Stimulated activated CD4-positive, alpha-beta T cell treated with anti-CD3 and anti-CD28 coated beads, TNF-alpha, amount 100 ng/mL, for 4 hours (primary cell): ENCODE results near the gene DBNDD1.
"Not testable (repeated sequence)": the region's sequence is repeated elsewhere in the genome, so short reads cannot be mapped to it uniquely, and the experiment has no call there.

Experiments used
- DNase-seq, 3 experiments: peaks; one replicate each; pipeline ENCODE4 v3.0.0-alpha.2; 2020; ENCODE audit warnings: low read depth in 3 of 3

Gene DBNDD1

DNA sequence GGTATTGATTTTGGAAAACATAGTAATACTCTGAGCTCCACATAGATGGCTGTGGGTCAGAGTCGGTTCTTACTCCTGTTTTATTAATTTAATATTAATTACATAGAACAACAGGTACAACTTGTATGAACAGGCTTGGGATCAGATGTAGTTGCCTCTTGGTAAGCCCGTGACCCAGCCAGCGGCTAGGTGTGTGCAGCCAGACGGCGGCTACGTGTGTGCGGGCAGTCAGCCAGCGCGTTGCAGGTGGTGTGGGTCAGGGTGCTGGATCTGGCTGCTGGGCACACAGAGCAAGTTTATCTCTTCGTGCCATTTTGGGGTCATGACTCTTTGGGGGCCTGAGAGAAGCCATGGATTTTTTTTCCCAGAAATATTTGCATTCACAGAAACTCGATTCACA lies 30.3 kb downstream of the DBNDD1 start:
- DNase-seq: no peak

- no peak for DNase-seq
Observed at GRCh38 chr16:89987169-89987568, 32.1 kb downstream of the DBNDD1 start.

DNA sequence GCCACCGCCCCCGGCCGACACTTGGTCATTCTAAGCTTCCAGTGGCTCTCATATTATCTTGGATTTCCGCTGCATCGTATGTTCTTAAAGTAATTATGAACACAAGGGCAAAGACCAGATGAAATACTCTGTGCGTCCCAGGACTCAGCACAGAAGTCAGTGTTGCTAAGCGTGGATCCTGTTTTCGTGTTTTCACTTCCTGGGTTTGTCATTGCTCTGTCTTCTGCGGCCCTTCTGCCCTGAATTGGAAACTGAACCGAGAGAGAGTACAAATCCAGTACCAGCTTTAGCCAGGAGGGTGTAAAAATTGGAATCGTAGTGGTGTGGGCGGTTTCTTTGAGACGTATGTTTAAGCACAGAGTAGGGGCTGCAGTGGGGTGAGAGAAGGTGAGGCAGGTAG lies 32.7 kb downstream of the DBNDD1 start:
- DNase-seq: no peak

DNA sequence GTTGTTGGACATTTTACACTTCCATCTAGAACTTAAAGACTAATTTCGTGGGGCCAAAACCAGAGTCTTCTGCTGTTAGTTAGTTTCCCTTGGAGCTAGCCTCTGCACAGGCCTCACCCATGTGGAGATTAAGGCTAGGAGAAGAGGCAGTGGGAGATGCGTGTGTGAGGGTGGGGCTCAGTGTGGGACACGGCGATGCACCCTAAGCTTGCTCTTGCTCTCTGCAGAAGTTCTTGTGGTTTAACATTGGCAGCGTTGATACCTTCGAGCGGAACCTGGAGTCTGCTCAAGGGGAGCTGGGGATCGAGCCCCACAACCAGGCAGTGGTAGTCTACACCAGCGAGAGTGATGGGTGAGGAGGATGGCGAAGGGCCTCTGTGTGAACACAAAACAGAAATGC lies 34.0 kb downstream of the DBNDD1 start:
- no peak for DNase-seq

DNA sequence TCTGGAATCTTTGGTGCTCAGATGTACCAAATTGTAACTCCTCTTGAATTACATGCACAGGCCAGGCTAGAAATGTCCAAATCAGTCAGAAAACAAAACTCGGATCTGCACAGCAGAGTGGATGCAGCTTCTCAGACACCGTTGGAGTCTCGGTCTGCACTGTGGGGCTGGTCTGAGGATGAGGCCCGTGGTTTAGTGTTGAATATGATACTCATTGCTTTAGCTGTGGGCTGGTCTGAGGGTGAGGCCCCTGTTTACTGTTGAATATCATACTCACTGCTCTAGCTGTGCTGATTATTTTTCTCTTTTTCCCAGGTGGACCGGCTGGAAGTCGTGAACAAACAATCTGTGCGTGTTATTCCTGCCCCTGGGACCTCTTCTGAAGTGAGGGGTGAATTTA lies 35.0 kb downstream of the DBNDD1 start:
- no peak for DNase-seq

GRCh38 chr16:89983536-89983935 lies 35.7 kb downstream of the DBNDD1 start:
- no peak for DNase-seq

- no peak for DNase-seq
Observed at GRCh38 chr16:89982318-89982717, 36.9 kb downstream of the DBNDD1 start.

DNA sequence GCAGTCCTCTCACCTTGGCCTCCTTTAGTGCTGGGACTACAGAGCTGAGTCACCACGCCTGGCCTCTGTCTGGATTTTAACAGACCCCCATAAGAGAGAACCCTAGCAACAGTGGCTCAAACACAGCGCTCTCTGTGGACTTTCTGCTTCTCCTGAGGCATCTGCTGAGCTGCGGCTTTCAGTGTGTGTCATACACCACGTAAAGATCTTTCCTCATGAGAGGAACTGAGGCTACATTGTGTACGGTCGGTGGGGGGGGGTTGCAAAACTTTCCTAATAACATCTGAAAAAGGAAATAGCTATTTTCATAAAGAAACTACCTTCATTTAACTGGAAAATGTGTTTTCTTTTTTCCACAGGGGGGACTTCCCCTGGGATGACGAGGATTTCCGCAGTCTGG lies 37.8 kb downstream of the DBNDD1 start:
- DNase-seq: no peak

DNA sequence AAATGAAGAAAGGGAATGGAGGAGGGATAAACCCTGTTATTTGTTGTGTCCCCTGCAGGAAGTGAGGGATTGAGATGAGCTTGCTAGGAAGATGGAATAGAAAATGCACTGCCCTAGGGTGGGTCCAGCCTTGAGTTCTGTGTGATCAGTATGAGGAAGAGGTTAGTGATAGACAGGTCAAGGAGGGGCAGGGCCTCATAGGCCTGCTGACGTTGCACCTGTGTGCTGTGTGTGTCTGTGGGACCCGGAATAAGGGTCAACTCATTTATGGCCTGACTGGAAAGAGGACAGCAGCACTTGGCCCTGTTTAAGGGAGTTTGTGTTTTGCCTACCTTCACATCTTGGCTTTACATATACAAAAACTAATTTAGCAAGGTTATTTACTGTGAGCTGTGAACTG lies 44.4 kb downstream of the DBNDD1 start:
- DNase-seq: no peak

DNA sequence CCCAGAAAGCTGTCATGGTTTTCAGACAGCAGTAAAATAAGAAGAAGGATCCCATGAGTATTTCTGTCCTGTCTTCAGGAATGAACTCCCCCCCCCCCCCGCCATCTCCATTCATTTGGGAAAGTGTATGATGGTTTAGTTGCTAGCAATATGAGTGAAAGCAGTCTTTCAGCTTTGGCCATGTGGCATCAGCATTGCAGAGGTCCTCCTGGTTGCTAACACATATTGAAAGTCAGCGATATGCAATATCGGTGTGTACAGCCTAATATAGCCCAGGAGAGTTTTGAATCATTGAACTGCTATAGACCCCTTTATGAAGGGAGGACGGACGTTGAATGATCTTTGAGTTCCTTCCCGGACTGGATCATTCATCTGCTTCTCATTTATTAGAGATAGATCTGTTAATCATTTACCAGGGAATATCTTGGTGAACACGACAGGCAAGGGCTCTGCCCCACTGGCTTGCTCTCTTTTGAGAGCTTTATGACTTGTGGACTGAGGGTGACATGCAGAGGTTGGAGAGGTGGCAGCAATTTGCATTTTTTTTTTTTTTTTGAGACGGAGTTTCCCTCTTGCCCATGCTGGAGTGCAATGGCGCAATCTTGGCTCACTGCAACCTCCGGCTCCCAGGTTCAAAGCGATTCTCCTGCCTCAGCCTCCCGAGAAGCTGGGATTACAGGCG lies 45.5 kb downstream of the DBNDD1 start:
- no peak for DNase-seq

GRCh38 chr16:89973235-89973634 lies 46.0 kb downstream of the DBNDD1 start:
- no peak for DNase-seq

DNA sequence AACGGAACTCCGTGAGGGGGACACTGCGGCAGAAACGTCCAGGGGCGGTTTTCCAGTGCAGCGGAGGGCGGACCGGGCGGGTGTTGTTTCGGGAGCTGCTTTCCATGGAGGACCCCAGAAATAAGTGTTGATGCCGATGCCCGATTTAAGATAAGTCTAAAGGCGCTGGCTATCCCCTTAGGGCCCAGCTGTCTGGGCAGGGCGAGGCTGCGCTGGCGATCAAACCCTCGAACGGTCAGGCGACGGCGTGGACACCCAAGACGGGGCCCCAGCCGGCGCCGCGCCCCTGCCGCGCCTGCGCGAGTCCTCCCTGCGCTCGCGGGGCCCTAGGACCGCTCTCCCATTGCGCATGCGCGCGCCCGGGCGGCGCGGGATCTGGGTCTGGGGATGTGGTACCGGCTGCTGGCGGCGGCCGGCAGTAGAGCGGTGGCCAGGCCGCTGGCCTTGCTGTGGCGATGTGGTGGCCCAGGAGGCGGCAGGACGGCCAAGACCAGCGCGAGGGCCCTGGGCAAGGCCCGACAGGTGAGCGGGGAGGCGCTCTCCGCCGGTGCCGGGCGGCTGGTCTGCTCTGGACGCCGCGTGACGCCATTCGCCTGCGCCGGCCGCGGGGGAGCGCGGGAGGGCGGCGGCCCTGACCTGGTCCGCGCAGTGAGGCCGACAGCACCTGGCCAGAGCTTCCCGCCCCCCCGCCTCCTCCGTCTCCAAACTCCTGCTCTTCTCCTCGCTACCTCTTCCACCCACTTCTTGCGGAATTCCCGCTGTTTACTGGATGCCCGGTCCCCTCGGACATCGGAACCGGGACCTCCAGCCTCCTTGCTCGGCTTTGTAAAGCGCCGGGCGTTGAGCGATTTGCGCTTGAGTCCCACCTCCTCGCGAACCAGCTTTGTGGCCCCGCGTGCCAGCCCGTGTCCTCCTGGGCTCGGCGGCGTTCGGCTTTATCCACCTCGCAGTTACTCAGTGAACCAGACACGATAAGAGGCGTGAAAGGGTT lies 46.7 kb downstream of the DBNDD1 start:
- peak; percentile 84 to 86 (median 85) for DNase-seq

- DNase-seq: no peak
Observed at GRCh38 chr16:89971495-89972243, 47.6 kb downstream of the DBNDD1 start.

GRCh38 chr16:89969741-89970410 lies 49.4 kb downstream of the DBNDD1 start:
- DNase-seq: no peak

DNA sequence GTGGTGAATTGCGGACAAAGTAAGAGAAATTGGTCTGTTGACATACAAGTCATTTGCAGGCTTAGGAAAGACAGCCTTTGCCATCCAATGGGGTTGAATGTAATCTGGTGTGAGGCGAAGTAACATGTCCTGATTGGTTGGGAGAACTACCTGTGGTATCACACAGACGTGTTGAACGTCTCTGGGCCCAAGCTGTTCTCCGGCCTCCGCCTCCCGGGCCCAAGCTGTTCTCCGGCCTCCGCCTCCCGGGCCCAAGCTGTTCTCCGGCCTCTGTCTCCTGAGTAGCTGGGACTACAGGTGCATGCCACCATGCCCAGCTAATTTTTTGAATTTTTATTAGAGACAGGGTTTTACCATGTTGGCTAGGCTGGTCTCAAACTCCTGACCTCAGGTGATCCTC lies 51.2 kb downstream of the DBNDD1 start:
- not testable (repeated sequence) for DNase-seq

GRCh38 chr16:89967436-89967835 lies 51.8 kb downstream of the DBNDD1 start:
- DNase-seq: not testable (repeated sequence)

GRCh38 chr16:89966756-89967155 lies 52.5 kb downstream of the DBNDD1 start:
- DNase-seq: no peak

DNA sequence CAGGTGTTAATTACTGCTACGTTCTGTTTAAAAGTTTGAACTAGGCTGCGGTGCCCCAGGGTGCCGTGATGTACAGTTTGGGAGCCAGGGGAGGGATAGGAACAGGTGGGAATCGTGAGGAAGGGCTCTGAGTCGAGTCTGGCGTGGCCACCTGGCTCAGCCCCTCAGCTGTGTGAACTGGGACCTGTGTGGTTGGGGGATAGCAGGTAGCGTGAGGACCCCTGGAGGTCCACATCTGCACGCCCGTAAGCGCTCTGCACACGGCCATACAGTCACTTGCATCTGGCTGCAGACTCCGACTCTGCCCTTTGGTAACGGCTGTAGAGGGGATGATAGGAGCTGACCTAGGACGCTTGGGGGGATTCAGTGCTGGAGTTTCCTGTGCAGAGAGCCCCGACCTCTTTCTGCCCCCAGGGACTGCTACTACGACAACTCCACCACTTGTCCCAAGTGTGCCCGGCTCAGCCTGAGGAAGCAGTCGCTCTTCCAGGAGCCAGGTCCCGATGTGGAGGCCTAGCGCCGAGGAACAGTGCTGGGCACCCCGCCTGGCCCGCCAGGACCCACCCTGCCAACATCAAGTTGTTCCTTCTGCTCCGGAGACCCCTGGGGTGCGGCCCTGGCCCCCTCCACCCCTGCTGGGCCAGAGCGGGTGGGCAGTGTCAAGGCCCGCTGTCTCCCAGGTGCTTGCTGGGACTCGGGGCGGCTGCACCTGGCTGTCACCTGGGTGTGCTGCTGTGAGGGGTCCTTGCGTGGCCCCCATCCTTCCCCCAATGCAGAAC lies 53.6 kb downstream of the DBNDD1 start:
- no peak for DNase-seq

GRCh38 chr16:89964201-89964600 lies 55.1 kb downstream of the DBNDD1 start:
- no peak for DNase-seq

GRCh38 chr16:89962754-89963498 lies 56.3 kb downstream of the DBNDD1 start:
- DNase-seq: no peak
